Progenitor cell of endocrine pancreas (in vitro differentiated cells): ENCODE measurements around the gene SLC38A8. TPM values are rescaled to one million over a fixed set of nuclear protein-coding genes. Genes with fewer than 3 reads are reported as not detected.

Source experiments
- DNase-seq: peaks from one replicate; pipeline ENCODE4 v3.0.0; 2021; ENCODE audit warnings: low spot score; ENCODE audit not compliant: unreplicated experiment
- H3K27ac Mint-ChIP-seq: 2 replicates; pipeline ENCODE4 v1.8.0; 2021; ENCODE audit warnings: mild to moderate bottlenecking, moderate library complexity, mixed read lengths
- H3K27me3 Mint-ChIP-seq: 2 replicates; pipeline ENCODE4 v1.8.0; 2021; ENCODE audit warnings: mixed read lengths
- H3K36me3 Mint-ChIP-seq: 2 replicates; pipeline ENCODE4 v1.8.0; 2022; ENCODE audit warnings: mixed read lengths; ENCODE audit not compliant: insufficient read depth
- H3K4me1 Mint-ChIP-seq: 2 replicates; pipeline ENCODE4 v1.8.0; 2021; ENCODE audit warnings: low read depth, mixed read lengths
- H3K4me3 Mint-ChIP-seq: 2 replicates; pipeline ENCODE4 v1.8.0; 2021; ENCODE audit warnings: low read depth, mild to moderate bottlenecking, moderate library complexity, mixed read lengths
- H3K9me3 Mint-ChIP-seq: 2 replicates; pipeline ENCODE4 v1.8.0; 2021; ENCODE audit warnings: low read depth, mixed read lengths
- total RNA-seq: library from RNA; stranded (reverse); gene quantifications from 2 replicates; pipeline ENCODE4 v1.2.1, GENCODE V29; 2021
- TF ChIP-seq, protein P1 (sequence below): fragments of 200-600 bp; sonication (generic); IDR thresholded peaks from one replicate; pipeline ENCODE4 v1.5.0; 2021; ENCODE audit warnings: antibody characterized with exemption, mild to moderate bottlenecking; ENCODE audit not compliant: unreplicated experiment

The SLC38A8 gene
- total RNA-seq, 1 donor from 2014 or later: 0.24 TPM

DNA sequence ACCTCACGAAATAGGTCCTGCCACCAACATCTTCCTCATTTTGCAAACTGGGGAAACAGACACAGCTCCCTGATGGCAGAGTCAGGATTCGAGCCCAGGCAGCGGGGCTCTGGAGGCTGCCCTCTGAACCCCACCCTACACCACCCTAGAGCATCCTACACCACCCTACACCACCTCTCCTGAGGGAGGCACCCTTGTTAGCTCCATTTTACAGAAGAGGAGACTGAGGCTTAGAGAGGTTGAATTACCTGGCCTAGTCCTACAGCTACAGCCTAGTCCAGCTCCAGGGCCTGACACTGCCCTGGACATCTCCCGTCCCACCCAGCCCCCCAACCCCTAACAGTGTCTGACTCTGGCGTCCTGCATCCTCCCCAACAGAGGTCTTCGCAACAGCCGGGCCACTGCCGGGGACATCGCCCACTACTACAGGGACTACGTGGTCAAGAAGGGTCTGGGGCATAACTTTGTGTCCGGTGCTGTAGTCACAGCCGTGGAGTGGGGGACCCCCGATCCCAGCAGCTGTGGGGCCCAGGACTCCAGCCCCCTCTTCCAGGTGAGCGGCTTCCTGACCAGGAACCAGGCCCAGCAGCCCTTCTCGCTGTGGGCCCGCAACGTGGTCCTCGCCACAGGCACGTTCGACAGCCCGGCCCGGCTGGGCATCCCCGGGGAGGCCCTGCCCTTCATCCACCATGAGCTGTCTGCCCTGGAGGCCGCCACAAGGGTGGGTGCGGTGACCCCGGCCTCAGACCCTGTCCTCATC is 77.7 kb downstream of the SLC38A8 start:
- Mint-ChIP-seq H3K9me3 (no peaks in the 10 kb centered on the region), H3K4me3 (no peak overlapping the region), H3K36me3 (no peaks in the 10 kb centered on the region), H3K27ac (no peak overlapping the region), H3K4me1 (no peaks in the 10 kb centered on the region), H3K27me3 (peaks cover 7% of the 10 kb centered on the region)
- no peak for DNase-seq
- TF ChIP-seq, protein P1, sequence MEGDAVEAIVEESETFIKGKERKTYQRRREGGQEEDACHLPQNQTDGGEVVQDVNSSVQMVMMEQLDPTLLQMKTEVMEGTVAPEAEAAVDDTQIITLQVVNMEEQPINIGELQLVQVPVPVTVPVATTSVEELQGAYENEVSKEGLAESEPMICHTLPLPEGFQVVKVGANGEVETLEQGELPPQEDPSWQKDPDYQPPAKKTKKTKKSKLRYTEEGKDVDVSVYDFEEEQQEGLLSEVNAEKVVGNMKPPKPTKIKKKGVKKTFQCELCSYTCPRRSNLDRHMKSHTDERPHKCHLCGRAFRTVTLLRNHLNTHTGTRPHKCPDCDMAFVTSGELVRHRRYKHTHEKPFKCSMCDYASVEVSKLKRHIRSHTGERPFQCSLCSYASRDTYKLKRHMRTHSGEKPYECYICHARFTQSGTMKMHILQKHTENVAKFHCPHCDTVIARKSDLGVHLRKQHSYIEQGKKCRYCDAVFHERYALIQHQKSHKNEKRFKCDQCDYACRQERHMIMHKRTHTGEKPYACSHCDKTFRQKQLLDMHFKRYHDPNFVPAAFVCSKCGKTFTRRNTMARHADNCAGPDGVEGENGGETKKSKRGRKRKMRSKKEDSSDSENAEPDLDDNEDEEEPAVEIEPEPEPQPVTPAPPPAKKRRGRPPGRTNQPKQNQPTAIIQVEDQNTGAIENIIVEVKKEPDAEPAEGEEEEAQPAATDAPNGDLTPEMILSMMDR: no peak

DNA sequence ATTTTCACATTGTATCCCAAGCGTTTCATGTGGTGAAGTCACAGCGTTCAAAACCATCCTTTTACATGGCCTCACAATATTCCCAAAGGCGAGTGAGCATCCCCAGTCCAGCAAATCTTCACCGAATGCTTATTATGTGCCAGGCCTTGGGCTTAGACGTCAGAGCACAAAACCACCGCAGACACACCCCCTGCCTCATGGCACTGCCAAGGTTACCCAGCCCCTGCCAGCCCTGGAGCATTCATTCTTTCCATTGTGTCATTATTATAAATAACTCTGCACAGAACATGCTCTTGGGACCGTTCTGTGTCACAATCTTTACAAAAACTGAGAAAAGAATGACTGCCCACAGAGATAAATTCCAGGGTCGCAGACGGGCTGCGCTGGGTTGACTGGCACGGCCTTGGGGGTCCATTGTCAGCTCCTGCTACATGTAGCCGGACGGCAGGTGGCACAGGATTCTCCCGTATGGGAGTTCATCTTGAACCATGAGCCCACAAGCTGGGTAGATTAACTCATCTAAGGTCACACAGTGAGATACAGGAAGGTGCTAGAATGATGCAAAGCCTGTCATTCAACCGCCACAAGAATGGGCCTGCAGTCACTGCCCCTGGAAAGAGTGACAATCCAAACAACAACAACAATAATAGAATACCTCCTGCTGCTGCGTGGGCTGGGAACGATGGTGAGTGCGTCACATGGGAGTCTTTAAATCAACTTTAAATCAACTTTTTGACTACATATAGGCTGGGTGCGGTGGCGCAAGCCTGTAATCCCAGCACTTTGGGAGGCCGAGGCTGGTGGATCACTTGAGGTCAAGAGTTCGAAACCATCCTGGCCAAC is 79.1 kb downstream of the SLC38A8 start:
- Mint-ChIP-seq H3K36me3 (no peaks in the 10 kb centered on the region), H3K9me3 (no peaks in the 10 kb centered on the region), H3K4me3 (no peak overlapping the region), H3K27me3 (no peaks in the 10 kb centered on the region), H3K4me1 (no peaks in the 10 kb centered on the region), H3K27ac (no peak overlapping the region)
- no peak for DNase-seq
- TF ChIP-seq, protein P1: no peak

DNA sequence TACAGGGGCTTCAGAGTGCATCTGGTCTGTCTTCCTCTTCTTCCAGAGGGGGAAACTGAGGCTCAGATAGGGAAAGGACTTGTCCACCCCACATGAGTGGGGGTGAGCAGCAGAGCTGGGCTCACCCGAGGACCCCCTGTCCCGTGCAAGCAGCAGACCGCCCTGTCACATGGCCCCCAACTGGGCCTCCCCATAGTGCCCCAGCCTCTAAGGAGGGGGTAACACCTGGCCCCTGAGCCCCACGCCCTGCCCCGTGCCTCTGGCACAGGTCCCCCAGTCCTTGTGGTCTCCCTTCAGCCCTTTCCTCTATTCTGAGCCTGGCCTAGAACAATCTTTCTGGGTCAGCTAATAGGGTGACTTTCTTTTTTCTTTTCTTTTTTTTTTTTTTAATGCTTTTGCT is 81.0 kb downstream of the SLC38A8 start:
- Mint-ChIP-seq H3K4me3 (no peak overlapping the region), H3K4me1 (no peaks in the 10 kb centered on the region), H3K9me3 (no peaks in the 10 kb centered on the region), H3K27me3 (no peaks in the 10 kb centered on the region), H3K27ac (no peak overlapping the region), H3K36me3 (no peaks in the 10 kb centered on the region)
- TF ChIP-seq, protein P1: no peak
- no peak for DNase-seq

DNA sequence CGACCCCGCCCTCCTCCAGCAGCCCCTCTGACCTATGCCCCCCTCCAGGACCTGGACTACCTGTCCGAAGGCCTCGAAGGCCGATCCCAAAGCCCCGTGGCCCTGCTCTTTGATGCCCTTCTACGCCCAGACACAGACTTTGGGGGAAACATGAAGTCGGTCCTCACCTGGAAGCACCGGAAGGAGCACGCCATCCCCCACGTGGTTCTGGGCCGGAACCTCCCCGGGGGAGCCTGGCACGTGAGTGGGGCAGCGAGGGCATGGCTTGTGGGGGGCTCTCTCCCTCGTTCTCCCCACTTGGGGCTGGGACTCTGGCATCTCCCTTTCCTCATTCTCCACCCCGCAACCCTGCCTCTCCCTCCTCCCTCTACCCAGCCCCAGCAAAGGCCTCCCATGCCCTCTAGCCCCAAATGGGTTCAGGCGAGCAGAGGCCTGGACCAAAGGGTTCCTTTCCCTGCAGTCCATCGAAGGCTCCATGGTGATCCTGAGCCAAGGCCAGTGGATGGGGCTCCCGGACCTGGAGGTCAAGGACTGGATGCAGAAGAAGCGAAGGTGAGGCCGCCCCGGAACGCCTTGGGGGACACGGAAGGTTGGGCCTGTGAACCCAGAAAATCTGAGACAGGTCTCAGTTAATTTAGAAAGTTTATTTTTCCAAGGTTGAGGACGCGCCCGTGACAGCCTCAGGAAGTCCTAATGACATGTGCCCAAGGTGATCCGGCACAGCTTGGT is 81.9 kb downstream of the SLC38A8 start:
- DNase-seq: no peak
- Mint-ChIP-seq H3K27me3 (no peaks in the 10 kb centered on the region), H3K9me3 (no peaks in the 10 kb centered on the region), H3K4me3 (no peak overlapping the region), H3K27ac (no peak overlapping the region), H3K36me3 (no peaks in the 10 kb centered on the region), H3K4me1 (no peaks in the 10 kb centered on the region)
- TF ChIP-seq, protein P1: no peak

Other genes starting within 250 kb of the SLC38A8 start
- gene HSBP1, start 234.8 kb downstream of the SLC38A8 start, total RNA-seq: 197 and 198 TPM in 2 replicates
- 9.4 and 9.6 TPM in 2 replicates for gene MLYCD, start 143.7 kb downstream of the SLC38A8 start, total RNA-seq
- gene OSGIN1, start 89.6 kb downstream of the SLC38A8 start, total RNA-seq: 2.3 and 2.7 TPM in 2 replicates
- gene NECAB2, start 74.6 kb downstream of the SLC38A8 start, total RNA-seq: 4.4 and 4.6 TPM in 2 replicates
- gene MBTPS1, start 74.1 kb upstream of the SLC38A8 start, total RNA-seq: 94.7 and 98.9 TPM in 2 replicates
- gene HSDL1, start 102.4 kb upstream of the SLC38A8 start, total RNA-seq: 43.8 and 47.7 TPM in 2 replicates
- 1.4 and 1.8 TPM in 2 replicates for gene DNAAF1, start 102.5 kb upstream of the SLC38A8 start, total RNA-seq
- gene TAF1C, start 144.3 kb upstream of the SLC38A8 start, total RNA-seq: 87.1 and 94.7 TPM in 2 replicates
- not detected in 2 replicates for gene ADAD2, start 148.4 kb upstream of the SLC38A8 start, total RNA-seq
- gene KCNG4, start 197.2 kb upstream of the SLC38A8 start, total RNA-seq: not detected in 2 replicates